Liver (tissue), 9 donors: ENCODE results near the gene RAX. TPM values are rescaled to one million over a fixed set of nuclear protein-coding genes. Genes with fewer than 3 reads are reported as not detected.

ENCODE experiments used
- DNase-seq: peaks from one replicate; pipeline ENCODE4 v3.0.0-alpha.2; 2017; ENCODE audit warnings: low spot score
- H3K27ac ChIP-seq, 2 donors: one replicate each; pipeline ENCODE4 v1.7.0; 2013; ENCODE audit warnings: inconsistent platforms in 2 of 2, low read length in 2 of 2, control low read depth in 1 of 2, low read depth in 1 of 2, mild to moderate bottlenecking in 1 of 2
- H3K27me3 ChIP-seq, 4 donors: one replicate each; pipeline versions ENCODE4 v1.6.1 to v1.7.0; 2013; ENCODE audit warnings: low read length in 3 of 4, inconsistent platforms in 1 of 4, mild to moderate bottlenecking in 1 of 4, moderate library complexity in 1 of 4; ENCODE audit not compliant: control insufficient read depth in 4 of 4, insufficient read depth in 4 of 4
- H3K36me3 ChIP-seq, 4 donors: one replicate each; pipeline versions ENCODE4 v1.6.1 to v1.7.0; 2013; ENCODE audit warnings: low read length in 3 of 4, mild to moderate bottlenecking in 3 of 4, low read depth in 1 of 4, moderate library complexity in 1 of 4; ENCODE audit not compliant: control insufficient read depth in 4 of 4, insufficient read depth in 3 of 4
- H3K4me1 ChIP-seq, 4 donors: one replicate each; pipeline versions ENCODE4 v1.6.1 to v1.7.0; 2013; ENCODE audit warnings: low read length in 3 of 4, mild to moderate bottlenecking in 3 of 4, moderate library complexity in 1 of 4; ENCODE audit not compliant: control insufficient read depth in 4 of 4, insufficient read depth in 4 of 4
- H3K4me3 ChIP-seq, 3 donors: one replicate each; pipeline versions ENCODE4 v1.6.1 to v1.7.0; 2013; ENCODE audit warnings: low read length in 3 of 3, control low read depth in 1 of 3, low read depth in 1 of 3, mild to moderate bottlenecking in 1 of 3
- H3K9ac ChIP-seq, 2 donors: one replicate each; pipeline ENCODE4 v1.7.0; 2013; ENCODE audit warnings: low read length in 2 of 2, mild to moderate bottlenecking in 2 of 2, moderate library complexity in 2 of 2, control low read depth in 1 of 2, low read depth in 1 of 2
- H3K9me3 ChIP-seq, 4 donors: one replicate each; pipeline versions ENCODE4 v1.6.1 to v1.7.0; 2013; ENCODE audit warnings: low read length in 3 of 4; ENCODE audit not compliant: control insufficient read depth in 4 of 4
- ATF3 ChIP-seq: IDR thresholded peaks from 2 replicates; pipeline ENCODE4 v1.6.1; 2016; ENCODE audit warnings: antibody characterized with exemption
- CTCF ChIP-seq: fragments of 150-350 bp; IDR thresholded peaks from 2 replicates; pipeline ENCODE4 v1.5.1; 2017; ENCODE audit warnings: improper control_type of control experiment, low read depth, low read length; ENCODE audit not compliant: missing input control
- EGR1 ChIP-seq, 2 donors: IDR thresholded peaks; 2 replicates each; pipeline ENCODE4 v1.6.1; 2016 to 2018; ENCODE audit warnings: antibody characterized with exemption in 2 of 2, low read depth in 2 of 2
- FOXA1 ChIP-seq: IDR thresholded peaks from 2 replicates; pipeline ENCODE4 v1.6.1; 2016; ENCODE audit warnings: antibody characterized with exemption
- FOXA2 ChIP-seq: IDR thresholded peaks from 2 replicates; pipeline ENCODE4 v1.6.1; 2016; ENCODE audit warnings: antibody characterized with exemption
- GABPA ChIP-seq, 2 donors: IDR thresholded peaks in 1 of 2; conservative IDR thresholded peaks in 1 of 2; 2 replicates each; pipeline ENCODE4 v1.6.1; 2016; ENCODE audit warnings: antibody characterized with exemption in 2 of 2, mild to moderate bottlenecking in 1 of 2, moderate library complexity in 1 of 2
- HNF4A ChIP-seq, 2 donors: conservative IDR thresholded peaks; 2 replicates each; pipeline ENCODE4 v1.6.1; 2016; ENCODE audit warnings: antibody characterized with exemption in 2 of 2, mild to moderate bottlenecking in 2 of 2
- HNF4G ChIP-seq: IDR thresholded peaks from 2 replicates; pipeline ENCODE4 v1.6.1; 2016; ENCODE audit warnings: antibody characterized with exemption
- JUND ChIP-seq, 2 donors: IDR thresholded peaks; 2 replicates each; pipeline ENCODE4 v1.6.1; 2016; ENCODE audit warnings: antibody characterized with exemption in 2 of 2
- MAX ChIP-seq: IDR thresholded peaks from 2 replicates; pipeline ENCODE4 v1.6.1; 2016; ENCODE audit warnings: antibody characterized with exemption
- NR2F2 ChIP-seq: IDR thresholded peaks from 2 replicates; pipeline ENCODE4 v1.6.1; 2016; ENCODE audit warnings: antibody characterized with exemption
- RAD21 ChIP-seq, 2 donors: IDR thresholded peaks; 2 replicates each; pipeline ENCODE4 v1.6.1; 2016; ENCODE audit warnings: antibody characterized with exemption in 2 of 2, mild to moderate bottlenecking in 2 of 2
- REST ChIP-seq: IDR thresholded peaks from 2 replicates; pipeline ENCODE4 v1.6.1; 2016; ENCODE audit warnings: antibody characterized with exemption, mild to moderate bottlenecking
- RXRA ChIP-seq, 2 donors: IDR thresholded peaks; 2 replicates each; pipeline ENCODE4 v1.6.1; 2017 to 2018; ENCODE audit warnings: antibody characterized with exemption in 2 of 2, mild to moderate bottlenecking in 1 of 2
- SP1 ChIP-seq: IDR thresholded peaks from 2 replicates; pipeline ENCODE4 v1.6.1; 2018; ENCODE audit warnings: antibody characterized with exemption, mild to moderate bottlenecking
- TAF1 ChIP-seq: conservative IDR thresholded peaks from 2 replicates; pipeline ENCODE4 v1.6.1; 2016; ENCODE audit warnings: antibody characterized with exemption, mild to moderate bottlenecking
- YY1 ChIP-seq: IDR thresholded peaks from 2 replicates; pipeline ENCODE4 v1.6.1; 2016; ENCODE audit warnings: antibody characterized with exemption, mild to moderate bottlenecking
- ZBTB33 ChIP-seq: IDR thresholded peaks from 2 replicates; pipeline ENCODE4 v1.6.1; 2016; ENCODE audit warnings: antibody characterized with exemption
- WGBS: extraction: QIAGEN DNeasy Blood & Tissue Kit; methylation state at CpG from one replicate; pipeline ENCODE4 v1.1.7; 2013; 5-methylcytosine and 5-hydroxymethylcytosine counted together
- polyA plus RNA-seq, 2 donors: library from polyadenylated mRNA; stranded (reverse) in 1 of 2; unstranded in 1 of 2; fragments of 200-250 nt in 1 of 2; fragments of >200 nt in 1 of 2; fragmentation: Nextera tagmentation in 1 of 2; extraction: Ambion mirVana in 1 of 2; gene quantifications; one replicate each; pipeline versions ENCODE4 v1.2.1 to v1.2.3, GENCODE V29; 2013 to 2015
- total RNA-seq, 2 donors: library from RNA; depleted of rRNA; stranded (reverse); fragments of >200 nt; gene quantifications; one replicate each; pipeline ENCODE4 v1.2.3, GENCODE V29; 2014
- donor health status: healthy.
- donor health status: healthy.
- donor health status: healthy.
- donor health status: healthy.
- donor health status: healthy.

Gene RAX
- total and polyA plus RNA-seq, 4 donors: not detected

- TF ChIP-seq REST (no peak), ATF3 (no peak), TAF1 (no peak), EGR1 (IDR thresholded peaks at IDR 0.05; ENCODE audit: low read depth in 2 of 2) (no peak), YY1 (no peak), FOXA2 (no peak), MAX (no peak), GABPA (IDR thresholded peaks at IDR 0.05 in 1 of 2, conservative IDR thresholded peaks at IDR 0.05 in 1 of 2) (no peak), SP1 (no peak), NR2F2 (no peak), JUND (IDR thresholded peaks at IDR 0.05) (no peak), ZBTB33 (no peak), HNF4A (conservative IDR thresholded peaks at IDR 0.05) (no peak), RAD21 (IDR thresholded peaks at IDR 0.05) (no peak), RXRA (IDR thresholded peaks at IDR 0.05) (no peak), HNF4G (no peak), FOXA1 (no peak), CTCF (no peak)
- Histone ChIP-seq H3K4me1 (peaks cover 8 to 38% (median 16%) of the 10 kb centered on the region in 4 donors), H3K36me3 (no peaks in the 10 kb centered on the region), H3K9ac (no peak overlapping the region), H3K4me3 (peak overlapping the region in 1 of 3 donors; percentile 24), H3K9me3 (no peaks in the 10 kb centered on the region), H3K27ac (no peak overlapping the region), H3K27me3 (peaks cover 5 to 25% (median 18%) of the 10 kb centered on the region in 4 donors)
- WGBS: 3% methylated on average over 90 of the region's 90 CpGs
- no peak for DNase-seq
Observed at GRCh38 chr18:59268721-59269562, 4.3 kb downstream of the RAX start.
